ENCODE measurements around the gene MEIS1. TPM values are rescaled to one million over a fixed set of nuclear protein-coding genes. Genes with fewer than 3 reads are reported as not detected.

MEIS1 gene
- total RNA-seq, 1 donor from 2014 or later, result 3.6 TPM

- no peak for DNase-seq (ENCODE audit: low read depth)
- peak; percentile 19 for TF ChIP-seq CTCF (IDR thresholded peaks at IDR 0.05; ENCODE audit: insufficient read depth, low read length, poor library complexity, severe bottlenecking)
- H3K36me3 ChIP-seq (ENCODE audit: control insufficient read depth, insufficient read depth, low read length), result no peaks in the 10 kb centered on the region
- H3K27me3 ChIP-seq (ENCODE audit: control insufficient read depth, insufficient read depth, low read length), result peaks cover 40% of the 10 kb centered on the region
- peak overlapping the region; percentile 18 for H3K4me3 ChIP-seq (ENCODE audit: low read depth, low read length)
Observed at GRCh38 chr2:66445076-66445924, 10.4 kb downstream of the MEIS1 start.

GRCh38 chr2:66445925-66446871 is 11.3 kb downstream of the MEIS1 start:
- peak overlapping the region; percentile 5 for H3K4me3 ChIP-seq (ENCODE audit: low read depth, low read length)

GRCh38 chr2:66446941-66447340 is 12.0 kb downstream of the MEIS1 start:
- peaks cover 31% of the 10 kb centered on the region for H3K27me3 ChIP-seq (ENCODE audit: control insufficient read depth, insufficient read depth, low read length)
- no peak for DNase-seq (ENCODE audit: low read depth)
- no peak for TF ChIP-seq CTCF (IDR thresholded peaks at IDR 0.05; ENCODE audit: insufficient read depth, low read length, poor library complexity, severe bottlenecking)
- H3K4me3 ChIP-seq (ENCODE audit: low read depth, low read length), result no peak overlapping the region
- H3K36me3 ChIP-seq (ENCODE audit: control insufficient read depth, insufficient read depth, low read length), result no peaks in the 10 kb centered on the region

More at GRCh38 chr2:66445925-66446871, 11.3 kb downstream of the MEIS1 start:
- peak; percentile 43 for TF ChIP-seq CTCF (IDR thresholded peaks at IDR 0.05; ENCODE audit: insufficient read depth, low read length, poor library complexity, severe bottlenecking)
- DNase-seq (ENCODE audit: low read depth), result no peak
- Histone ChIP-seq H3K36me3 (ENCODE audit: control insufficient read depth, insufficient read depth, low read length) (no peaks in the 10 kb centered on the region), H3K27me3 (ENCODE audit: control insufficient read depth, insufficient read depth, low read length) (peaks cover 36% of the 10 kb centered on the region)

- Histone ChIP-seq H3K27me3 (ENCODE audit: control insufficient read depth, insufficient read depth, low read length) (peaks cover 31% of the 10 kb centered on the region), H3K36me3 (ENCODE audit: control insufficient read depth, insufficient read depth, low read length) (no peaks in the 10 kb centered on the region), H3K4me3 (ENCODE audit: low read depth, low read length) (no peak overlapping the region)
- DNase-seq (ENCODE audit: low read depth), result no peak
- TF ChIP-seq CTCF (IDR thresholded peaks at IDR 0.05; ENCODE audit: insufficient read depth, low read length, poor library complexity, severe bottlenecking), result no peak
Observed at GRCh38 chr2:66447677-66448076, 12.8 kb downstream of the MEIS1 start.

GRCh38 chr2:66448136-66448991 is 13.4 kb downstream of the MEIS1 start:
- no peak for TF ChIP-seq CTCF (IDR thresholded peaks at IDR 0.05; ENCODE audit: insufficient read depth, low read length, poor library complexity, severe bottlenecking)

More at GRCh38 chr2:66448136-66448991, 13.4 kb downstream of the MEIS1 start:
- H3K4me3 ChIP-seq (ENCODE audit: low read depth, low read length), result no peak overlapping the region
- H3K36me3 ChIP-seq (ENCODE audit: control insufficient read depth, insufficient read depth, low read length), result no peaks in the 10 kb centered on the region
- DNase-seq (ENCODE audit: low read depth), result no peak
- H3K27me3 ChIP-seq (ENCODE audit: control insufficient read depth, insufficient read depth, low read length), result peaks cover 29% of the 10 kb centered on the region
